Nephron (organoid): ENCODE data around the gene DDX54.

Experiments used
- H3K27ac Mint-ChIP-seq, 3 experiments: 2 replicates each; pipeline ENCODE4 v1.8.0; 2020; ENCODE audit warnings: mixed read lengths in 3 of 3, mild to moderate bottlenecking in 2 of 3, moderate library complexity in 1 of 3
- H3K27me3 Mint-ChIP-seq: 2 replicates; pipeline ENCODE4 v1.8.0; 2021; ENCODE audit warnings: low read depth, mild to moderate bottlenecking, moderate library complexity, mixed read lengths
- H3K36me3 Mint-ChIP-seq: 2 replicates; pipeline ENCODE4 v1.8.0; 2020; ENCODE audit warnings: low read depth, mixed read lengths
- H3K4me1 Mint-ChIP-seq: 2 replicates; pipeline ENCODE4 v1.8.0; 2020; ENCODE audit warnings: mixed read lengths
- H3K4me3 Mint-ChIP-seq, 3 experiments: 2 replicates each; pipeline ENCODE4 v1.8.0; 2020; ENCODE audit warnings: mild to moderate bottlenecking in 3 of 3, mixed read lengths in 3 of 3, moderate library complexity in 2 of 3
- H3K9me3 Mint-ChIP-seq: 2 replicates; pipeline ENCODE4 v1.8.0; 2020; ENCODE audit warnings: mixed read lengths
- CTCF ChIP-seq, 3 experiments: fragments of 200-600 bp; sonication (generic); IDR thresholded peaks; one replicate each; pipeline ENCODE4 v1.5.0; 2021; ENCODE audit warnings: antibody characterized with exemption in 3 of 3; ENCODE audit not compliant: unreplicated experiment in 3 of 3

DDX54 gene

GRCh38 chr12:113196582-113196981 is 11.3 kb upstream of the DDX54 start:
- no peaks in the 10 kb centered on the region for H3K27me3 Mint-ChIP-seq
- no peak overlapping the region for H3K27ac Mint-ChIP-seq
- TF ChIP-seq CTCF (IDR thresholded peaks at IDR 0.05; ENCODE audit: unreplicated experiment in 3 of 3) = no peak
- H3K9me3 Mint-ChIP-seq = no peaks in the 10 kb centered on the region
- peaks cover 19% of the 10 kb centered on the region for H3K36me3 Mint-ChIP-seq
- H3K4me1 Mint-ChIP-seq = peaks cover 16% of the 10 kb centered on the region
- no peak overlapping the region for H3K4me3 Mint-ChIP-seq

GRCh38 chr12:113195598-113195997 is 10.3 kb upstream of the DDX54 start:
- H3K9me3 Mint-ChIP-seq = no peaks in the 10 kb centered on the region

GRCh38 chr12:113194971-113195391 is 9.7 kb upstream of the DDX54 start:
- Mint-ChIP-seq H3K9me3 (no peaks in the 10 kb centered on the region), H3K36me3 (peaks cover 26% of the 10 kb centered on the region), H3K4me1 (peaks cover 16% of the 10 kb centered on the region), H3K27me3 (no peaks in the 10 kb centered on the region), H3K4me3 (no peak overlapping the region), H3K27ac (peak overlapping the region in 1 of 3 experiments; percentile 79)
- TF ChIP-seq CTCF (IDR thresholded peaks at IDR 0.05; ENCODE audit: unreplicated experiment in 3 of 3) = no peak

More at GRCh38 chr12:113195598-113195997, 10.3 kb upstream of the DDX54 start:
- peaks cover 16% of the 10 kb centered on the region for H3K4me1 Mint-ChIP-seq
- peak overlapping the region in 2 of 3 experiments; percentile 19 to 79 for H3K27ac Mint-ChIP-seq
- no peaks in the 10 kb centered on the region for H3K27me3 Mint-ChIP-seq
- H3K36me3 Mint-ChIP-seq = peaks cover 24% of the 10 kb centered on the region
- TF ChIP-seq CTCF (IDR thresholded peaks at IDR 0.05; ENCODE audit: unreplicated experiment in 3 of 3) = no peak
- H3K4me3 Mint-ChIP-seq = peak overlapping the region in 1 of 3 experiments; percentile 1

GRCh38 chr12:113191227-113191626 is 5.9 kb upstream of the DDX54 start:
- Mint-ChIP-seq H3K27me3 (no peaks in the 10 kb centered on the region), H3K4me3 (no peak overlapping the region), H3K36me3 (peaks cover 38% of the 10 kb centered on the region), H3K4me1 (peaks cover 21% of the 10 kb centered on the region), H3K9me3 (no peaks in the 10 kb centered on the region), H3K27ac (no peak overlapping the region)
- TF ChIP-seq CTCF (IDR thresholded peaks at IDR 0.05; ENCODE audit: unreplicated experiment in 3 of 3) = no peak

GRCh38 chr12:113190761-113191160 is 5.5 kb upstream of the DDX54 start:
- no peak for TF ChIP-seq CTCF (IDR thresholded peaks at IDR 0.05; ENCODE audit: unreplicated experiment in 3 of 3)
- H3K27me3 Mint-ChIP-seq = no peaks in the 10 kb centered on the region
- peaks cover 22% of the 10 kb centered on the region for H3K4me1 Mint-ChIP-seq
- peak overlapping the region in 1 of 3 experiments; percentile 14 for H3K27ac Mint-ChIP-seq
- H3K36me3 Mint-ChIP-seq = peaks cover 38% of the 10 kb centered on the region
- peak overlapping the region in 1 of 3 experiments; percentile 24 for H3K4me3 Mint-ChIP-seq
- H3K9me3 Mint-ChIP-seq = no peaks in the 10 kb centered on the region

GRCh38 chr12:113189361-113189760 is 4.1 kb upstream of the DDX54 start:
- H3K27ac Mint-ChIP-seq = peak overlapping the region in 1 of 3 experiments; percentile 19
- no peaks in the 10 kb centered on the region for H3K27me3 Mint-ChIP-seq
- no peak overlapping the region for H3K4me3 Mint-ChIP-seq
- peaks cover 21% of the 10 kb centered on the region for H3K4me1 Mint-ChIP-seq
- peaks cover 38% of the 10 kb centered on the region for H3K36me3 Mint-ChIP-seq
- no peaks in the 10 kb centered on the region for H3K9me3 Mint-ChIP-seq
- no peak for TF ChIP-seq CTCF (IDR thresholded peaks at IDR 0.05; ENCODE audit: unreplicated experiment in 3 of 3)
